Activated CD4-positive, alpha-beta T cell treated with anti-CD3 and anti-CD28 coated beads for 1 hour (primary cell): ENCODE results near the gene NFIB.

Experiments
- DNase-seq: peaks from one replicate; pipeline ENCODE4 v3.0.0-alpha.2; 2020

The NFIB gene

GRCh38 chr9:14344053-14344524 lies 30.1 kb upstream of the NFIB start:
- no peak for DNase-seq

GRCh38 chr9:14343261-14344031 lies 29.5 kb upstream of the NFIB start:
- no peak for DNase-seq

- no peak for DNase-seq
These were observed 28.8 kb upstream of the NFIB start for GRCh38 chr9:14342736-14343135.

- DNase-seq: no peak
These were observed 27.6 kb upstream of the NFIB start for GRCh38 chr9:14341437-14342122.

- no peak for DNase-seq
These were observed 27.1 kb upstream of the NFIB start for GRCh38 chr9:14340994-14341393.

GRCh38 chr9:14340219-14340873 lies 26.4 kb upstream of the NFIB start:
- DNase-seq: no peak

GRCh38 chr9:14339746-14340145 lies 25.8 kb upstream of the NFIB start:
- no peak for DNase-seq

- no peak for DNase-seq
These were observed 23.7 kb upstream of the NFIB start for GRCh38 chr9:14337615-14338014.

- no peak for DNase-seq
These were observed 22.3 kb upstream of the NFIB start for GRCh38 chr9:14336244-14336643.

GRCh38 chr9:14331120-14331519 lies 17.2 kb upstream of the NFIB start:
- DNase-seq: no peak

- no peak for DNase-seq
These were observed 13.1 kb upstream of the NFIB start for GRCh38 chr9:14327036-14327435.

- DNase-seq: no peak
These were observed 12.4 kb upstream of the NFIB start for GRCh38 chr9:14326264-14326826.

- DNase-seq: no peak
These were observed 11.2 kb upstream of the NFIB start for GRCh38 chr9:14325147-14325546.

- no peak for DNase-seq
These were observed 10.2 kb upstream of the NFIB start for GRCh38 chr9:14323985-14324650.

- DNase-seq: no peak
These were observed 9.4 kb upstream of the NFIB start for GRCh38 chr9:14323083-14323971.

GRCh38 chr9:14322211-14323082 lies 8.5 kb upstream of the NFIB start:
- peak; percentile 39 for DNase-seq

GRCh38 chr9:14321517-14322130 lies 7.7 kb upstream of the NFIB start:
- no peak for DNase-seq

- DNase-seq: no peak
These were observed 6.6 kb upstream of the NFIB start for GRCh38 chr9:14320271-14321181.

GRCh38 chr9:14318934-14319580 lies 5.1 kb upstream of the NFIB start:
- no peak for DNase-seq
